Motor neuron (in vitro differentiated cells): ENCODE data around the gene BRMS1. TPM values are rescaled to one million over a fixed set of nuclear protein-coding genes. Genes with fewer than 3 reads are reported as not detected.
A peak's percentile ranks its signal among the peaks of the same experiment; 100 is the strongest.
"Not testable (repeated sequence)": the region's sequence is repeated elsewhere in the genome, so short reads cannot be mapped to it uniquely, and the experiment has no call there.

ENCODE experiments used
- ATAC-seq, 8 experiments: fragments of 200-7000 bp; cut with Tn5 transposase; replicated peaks in 6 of 8; 2 replicates each; pipeline ENCODE4 v1.8.0; 2021; ENCODE audit warnings: mild to moderate bottlenecking in 8 of 8, moderate library complexity in 8 of 8
- H3K27ac ChIP-seq, 2 donors: fragments of 250-450 bp; sonication (Bioruptor Pico); 2 replicates each; pipeline ENCODE4 v1.9.0; 2021; ENCODE audit warnings: antibody characterized with exemption in 2 of 2, mild to moderate bottlenecking in 2 of 2, moderate library complexity in 1 of 2
- H3K4me1 ChIP-seq, 2 donors: fragments of 250-450 bp; sonication (Bioruptor Pico); replicated peaks in 1 of 2; 2 replicates each; pipeline ENCODE4 v1.6.1; 2021; ENCODE audit warnings: antibody characterized with exemption in 2 of 2, mild to moderate bottlenecking in 2 of 2, moderate library complexity in 1 of 2
- H3K4me3 ChIP-seq, 5 donors: fragments of 250-450 bp; sonication (Bioruptor Pico); 2 replicates each; pipeline ENCODE4 v1.9.0; 2021; ENCODE audit warnings: antibody characterized with exemption in 5 of 5, mild to moderate bottlenecking in 5 of 5, moderate library complexity in 4 of 5
- WGBS, 10 experiments: fragments of 450-650 bp; shearing (Covaris generic); methylation state at CpG; one replicate each; pipeline ENCODE4 v1.0.0; 2022; 5-methylcytosine and 5-hydroxymethylcytosine counted together
- in situ Hi-C, 9 experiments: fragments of 400-800 bp; cut with MboI; loops; one replicate each; pipeline ENCODE4 v1.15.0; 2021; ENCODE audit warnings: low sequenced_read_pairs in 9 of 9, low pct_unique_long_range_greater_than_20kb in 2 of 9; ENCODE audit not compliant: unreplicated experiment in 9 of 9
- total RNA-seq, 8 experiments: library from RNA; unstranded; fragments of 300-600 nt; gene quantifications; 2 replicates each; pipeline versions ENCODE4 v1.2.3 to v1.2.4, GENCODE V29; 2022

BRMS1 gene
- total RNA-seq, 8 experiments from 2014 or later, result 17.5 to 55.5 (median 34.7) TPM

GRCh38 chr11:66322732-66323427 lies 22.0 kb downstream of the BRMS1 start:
- 53 to 100% (median 100%) methylated on average over 1 to 3 of the region's 11 CpGs; no CpG with 5 or more reads in 4 of the 10 experiments for WGBS, 10 experiments
- Histone ChIP-seq H3K4me3 (no peak overlapping the region), H3K4me1 (peaks cover 37 to 41% of the 10 kb centered on the region in 2 donors), H3K27ac (no peak overlapping the region)
- in situ Hi-C loops, result no loop called here
- peak in 2 of 8 experiments; percentile 15 to 25 for ATAC-seq

DNA sequence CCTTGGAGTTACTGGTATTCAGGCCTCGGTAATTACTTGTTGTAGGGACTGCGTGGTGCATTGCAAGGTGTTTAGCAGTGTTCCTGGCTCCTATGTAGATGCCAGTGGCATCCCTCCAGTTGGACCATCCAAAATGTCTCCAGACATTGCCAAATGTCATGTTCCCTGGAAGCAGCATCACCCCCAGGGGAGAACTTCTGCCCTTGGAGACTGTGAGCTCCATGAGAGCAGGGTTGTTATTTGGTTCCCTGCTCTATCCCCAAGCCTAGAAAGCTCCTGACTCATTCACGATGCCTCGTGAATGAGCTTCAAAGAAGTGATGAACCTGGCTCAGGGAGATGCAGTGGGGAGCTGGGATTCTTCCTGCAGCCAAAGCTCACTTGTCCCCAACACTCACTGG lies 23.3 kb downstream of the BRMS1 start:
- Histone ChIP-seq H3K4me3 (no peak overlapping the region), H3K4me1 (peaks cover 37 to 41% of the 10 kb centered on the region in 2 donors), H3K27ac (no peak overlapping the region)
- in situ Hi-C loops, result no loop called here
- no peak for ATAC-seq
- WGBS, 10 experiments, result 48 to 100% (median 92%) methylated on average over 1 to 4 of the region's 4 CpGs; no CpG with 5 or more reads in 3 of the 10 experiments

DNA sequence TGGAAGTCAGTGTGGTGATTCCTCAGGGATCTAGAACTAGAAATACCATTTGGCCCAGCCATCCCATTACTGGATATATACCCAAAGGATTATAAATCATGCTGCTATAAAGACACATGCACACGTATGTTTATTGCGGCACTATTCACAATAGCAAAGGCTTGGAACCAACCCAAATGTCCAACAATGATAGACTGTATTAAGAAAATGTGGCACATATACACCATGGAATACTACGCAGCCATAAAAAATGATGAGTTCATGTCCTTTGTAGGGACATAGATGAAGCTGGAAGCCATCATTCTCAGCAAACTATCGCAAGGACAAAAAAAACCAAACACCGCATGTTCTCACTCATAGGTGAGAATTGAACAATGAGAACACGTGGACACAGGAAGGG lies 24.2 kb downstream of the BRMS1 start:
- 80 to 100% (median 90%) methylated on average over 1 to 2 of the region's 6 CpGs; no CpG with 5 or more reads in 7 of the 10 experiments for WGBS, 10 experiments

DNA sequence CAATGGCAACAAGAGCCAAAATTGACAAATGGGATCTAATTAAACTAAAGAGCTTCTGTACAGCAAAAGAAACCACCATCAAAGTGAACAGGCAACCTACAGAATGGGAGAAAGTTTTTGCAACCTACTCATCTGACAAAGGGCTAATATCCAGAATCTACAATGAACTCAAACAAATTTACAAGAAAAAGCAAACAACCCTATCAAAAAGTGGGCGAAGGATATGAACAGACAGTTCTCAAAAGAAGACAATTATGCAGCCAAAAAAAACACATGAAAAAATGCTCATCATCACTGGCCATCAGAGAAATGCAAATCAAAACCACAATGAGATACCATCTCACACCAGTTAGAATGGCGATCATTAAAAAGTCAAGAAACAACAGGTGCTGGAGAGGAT lies 24.6 kb downstream of the BRMS1 start:
- H3K4me3 ChIP-seq, ATAC-seq, H3K27ac ChIP-seq, in situ Hi-C loops: not testable (repeated sequence)
- H3K4me1 ChIP-seq, result peaks cover 31 to 32% of the 10 kb centered on the region in 2 donors
- 100% methylated on average over 1 of the region's 2 CpGs; no CpG with 5 or more reads in 9 of the 10 experiments for WGBS, 10 experiments

More for the DNA sequence above, 24.2 kb downstream of the BRMS1 start:
- H3K4me3 ChIP-seq, H3K27ac ChIP-seq, ATAC-seq, in situ Hi-C loops: not testable (repeated sequence)
- peaks cover 32 to 36% of the 10 kb centered on the region in 2 donors for H3K4me1 ChIP-seq

DNA sequence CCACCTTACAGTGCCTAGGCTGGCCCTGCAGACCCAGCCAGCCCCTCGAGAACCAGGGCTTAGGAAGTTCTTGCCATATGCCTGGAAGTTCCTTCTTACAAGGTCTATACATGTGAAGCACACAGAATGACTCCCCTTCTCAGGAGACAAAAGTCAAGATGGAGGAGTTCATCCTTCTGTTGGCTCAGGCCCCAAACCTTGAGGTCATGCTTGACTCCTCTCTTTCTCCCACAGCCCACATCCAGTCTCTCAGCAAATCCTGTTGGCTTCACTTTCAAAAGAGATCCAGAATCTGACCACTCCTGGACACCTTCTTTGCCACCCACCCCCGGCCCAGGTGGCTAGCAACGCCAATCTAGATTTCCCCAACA lies 26.3 kb downstream of the BRMS1 start:
- Histone ChIP-seq H3K4me1 (peaks cover 30 to 32% of the 10 kb centered on the region in 2 donors), H3K4me3 (no peak overlapping the region), H3K27ac (peak overlapping the region in 1 of 2 donors; percentile 78)
- ATAC-seq, result no peak
- 17 to 100% (median 50%) methylated on average over 1 to 3 of the region's 3 CpGs; no CpG with 5 or more reads in 5 of the 10 experiments for WGBS, 10 experiments
- in situ Hi-C loops, result no loop called here

GRCh38 chr11:66317723-66318599 lies 26.9 kb downstream of the BRMS1 start:
- in situ Hi-C loops, result no loop called here
- Histone ChIP-seq H3K4me3 (no peak overlapping the region), H3K4me1 (peaks cover 32 to 38% of the 10 kb centered on the region in 2 donors), H3K27ac (peak overlapping the region; percentile 73 to 78)
- WGBS, 10 experiments, result 0 to 90% (median 76%) methylated on average over 1 to 3 of the region's 16 CpGs; no CpG with 5 or more reads in 4 of the 10 experiments
- ATAC-seq, result peak; percentile 26 to 80 (median 52)

GRCh38 chr11:66317322-66317722 lies 27.6 kb downstream of the BRMS1 start:
- peak overlapping the region; percentile 73 to 78 for H3K27ac ChIP-seq
- in situ Hi-C loops, result no loop called here
- H3K4me3 ChIP-seq, result no peak overlapping the region
- WGBS, 10 experiments, result no CpG with 5 or more reads among the region's 14 CpGs
- H3K4me1 ChIP-seq, result peaks cover 32 to 38% of the 10 kb centered on the region in 2 donors
- peak in 6 of 8 experiments; percentile 0 to 6 (median 2) for ATAC-seq

- no CpG with 5 or more reads among the region's 29 CpGs for WGBS, 10 experiments
- ATAC-seq, result peak in 7 of 8 experiments; percentile 2 to 17 (median 5)
- peak within 1 kb of the TSS; percentile 73 to 78 for H3K27ac ChIP-seq
Observed at GRCh38 chr11:66316849-66317251, 28.1 kb downstream of the BRMS1 start, which contains the start of gene CD248. Gene CD248, minus strand, starts transcription at chr11:66317044. Its CDS starts 17 bp downstream, at chr11:66317027.

GRCh38 chr11:66315921-66316811 lies 28.7 kb downstream of the BRMS1 start:
- H3K4me3 ChIP-seq, result no peak overlapping the region
- ATAC-seq, result no peak
- H3K27ac ChIP-seq, result peak overlapping the region in 1 of 2 donors; percentile 18
- peaks cover 32 to 38% of the 10 kb centered on the region in 2 donors for H3K4me1 ChIP-seq
- 0 to 100% (median 84%) methylated on average over 1 to 16 of the region's 52 CpGs; no CpG with 5 or more reads in 3 of the 10 experiments for WGBS, 10 experiments
- in situ Hi-C loops, result no loop called here

More at GRCh38 chr11:66316849-66317251, 28.1 kb downstream of the BRMS1 start, which contains the start of gene CD248:
- Histone ChIP-seq H3K4me1 (peaks cover 32 to 38% of the 10 kb centered on the region in 2 donors), H3K4me3 (no peak within 1 kb of the TSS)
- in situ Hi-C loops, result no loop called here

DNA sequence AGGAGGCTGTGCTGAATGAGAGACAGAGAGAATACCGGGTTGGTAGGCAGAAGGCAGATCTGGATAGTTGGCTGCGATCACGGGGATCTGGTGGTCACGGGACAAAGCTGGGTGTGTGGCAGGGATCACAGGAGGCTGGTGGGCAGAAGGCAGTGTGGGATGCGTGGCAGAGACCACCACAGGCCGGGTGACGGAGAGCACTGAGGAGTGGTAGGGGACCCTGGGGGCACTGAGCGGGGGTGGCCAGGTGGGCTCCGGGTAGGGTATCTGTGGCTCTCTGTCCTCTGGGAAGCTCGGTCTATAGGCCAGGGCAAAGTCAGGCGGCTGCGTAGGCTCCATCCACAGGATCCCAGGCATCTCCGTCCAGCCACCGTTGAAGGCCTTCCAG lies 29.4 kb downstream of the BRMS1 start:
- in situ Hi-C loops, result no loop called here
- no peak for ATAC-seq
- WGBS, 10 experiments, result 0 to 100% (median 6%) methylated on average over 1 to 4 of the region's 14 CpGs; no CpG with 5 or more reads in 7 of the 10 experiments
- H3K4me3 ChIP-seq, result no peak overlapping the region
- H3K27ac ChIP-seq, result no peak overlapping the region
- peaks cover 32 to 38% of the 10 kb centered on the region in 2 donors for H3K4me1 ChIP-seq

DNA sequence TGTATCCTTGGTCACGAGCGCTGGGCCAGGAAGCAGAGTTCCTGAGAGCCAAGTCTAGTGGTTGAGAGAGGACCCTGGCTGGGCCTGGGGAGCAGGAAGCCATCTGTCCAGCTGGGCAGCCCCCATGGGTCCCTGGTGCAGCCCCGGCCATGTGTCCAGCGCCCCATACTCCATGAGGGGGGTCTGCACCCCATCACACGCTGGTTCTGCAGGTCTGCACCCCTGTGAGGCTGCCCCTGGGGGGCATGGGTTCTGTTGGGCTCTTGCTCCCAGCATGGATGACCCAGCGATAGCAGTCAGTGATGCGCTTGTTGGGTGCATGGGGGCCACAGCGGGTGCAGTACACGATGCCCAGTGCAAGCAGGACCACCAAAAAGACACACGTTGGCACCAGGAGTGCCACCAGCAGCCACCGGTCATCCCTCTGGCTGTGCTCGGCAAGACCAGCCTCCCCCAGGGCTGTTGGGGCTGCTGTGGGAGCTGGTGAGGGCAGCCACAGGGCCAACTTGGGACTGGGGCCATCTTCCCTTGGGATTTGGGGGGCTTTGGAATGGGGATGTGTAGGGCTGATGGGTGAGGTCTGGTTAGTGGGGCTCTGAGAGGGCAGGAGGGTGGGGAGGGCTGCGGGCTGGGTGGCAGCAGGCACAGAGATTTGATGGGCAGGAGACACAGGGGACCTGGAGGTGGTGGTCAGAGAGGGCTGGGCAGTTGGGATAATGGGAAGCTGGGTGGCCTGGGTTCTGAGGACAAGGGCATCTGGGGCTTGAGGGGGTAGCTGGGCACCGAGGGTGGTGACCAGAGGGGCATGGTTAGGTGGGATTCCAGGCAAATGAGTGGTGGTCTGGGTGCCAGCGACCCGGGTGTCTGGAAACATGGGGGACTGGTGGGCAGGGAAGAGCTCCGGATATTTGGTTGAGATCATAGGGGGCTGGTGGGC lies 30.1 kb downstream of the BRMS1 start:
- peaks cover 32 to 38% of the 10 kb centered on the region in 2 donors for H3K4me1 ChIP-seq
- ATAC-seq, result no peak
- no peak overlapping the region for H3K4me3 ChIP-seq
- H3K27ac ChIP-seq, result no peak overlapping the region
- WGBS, 10 experiments, result 13 to 100% (median 75%) methylated on average over 1 to 7 of the region's 17 CpGs; no CpG with 5 or more reads in 6 of the 10 experiments
- in situ Hi-C loops, result no loop called here
